IMR-90 (cell line): Measurements from ENCODE around the gene NPAS2. TPM values are rescaled to one million over a fixed set of nuclear protein-coding genes. Genes with fewer than 3 reads are reported as not detected.

Experiments
- ATAC-seq: fragments of 200-7000 bp; cut with Tn5 transposase; 2 replicates; pipeline ENCODE4 v1.9.1; 2020; ENCODE audit warnings: low read depth, mild to moderate bottlenecking, moderate library complexity
- BruUV-seq: library from RNA; stranded (reverse); fragments of 400-500 nt; replicated peaks from 2 replicates; lab custom pipeline; 2021; lab: Mats Ljungman, UMichigan
- CTCF ChIA-PET: fragments of 300-600 bp; formaldehyde crosslinking; extraction: SDS; loops from one replicate; lab custom pipeline; 2021; ENCODE audit warnings: antibody characterized with exemption; lab: Yijun Ruan, JAX
- POLR2A ChIA-PET: fragments of 300-600 bp; sonication (Branson Sonifier 250); formaldehyde crosslinking; loops from one replicate; lab custom pipeline; 2022; ENCODE audit warnings: antibody characterized with exemption; ENCODE audit not compliant: unreplicated experiment; lab: Charles Lee
- DNase-seq: peaks from one replicate; pipeline ENCODE4 v3.0.0; 2013
- H2AFZ ChIP-seq: replicated peaks from 2 replicates; pipeline ENCODE3; 2013; ENCODE audit warnings: low read length, mild to moderate bottlenecking; ENCODE audit not compliant: poor library complexity
- H2AK5ac ChIP-seq: 2 replicates; pipeline ENCODE4 v1.6.1; 2013; ENCODE audit warnings: low read depth, low read length, inconsistent platforms
- H2AK9ac ChIP-seq: replicated peaks from 2 replicates; pipeline ENCODE3; 2013; ENCODE audit warnings: mild to moderate bottlenecking, low read depth, low read length, moderate library complexity; ENCODE audit not compliant: poor library complexity
- H2BK120ac ChIP-seq: 2 replicates; pipeline ENCODE4 v1.6.1; 2013; ENCODE audit warnings: low read depth, low read length, inconsistent platforms
- H2BK15ac ChIP-seq: 3 replicates; pipeline ENCODE4 v1.6.1; 2013; ENCODE audit warnings: low read depth, low read length, inconsistent platforms
- H2BK20ac ChIP-seq: 2 replicates; pipeline ENCODE4 v1.6.1; 2013; ENCODE audit warnings: low read depth, mild to moderate bottlenecking, inconsistent platforms, low read length, moderate library complexity
- H2BK5ac ChIP-seq: 2 replicates; pipeline ENCODE4 v1.6.1; 2013; ENCODE audit warnings: mild to moderate bottlenecking, low read depth, low read length, inconsistent platforms; ENCODE audit not compliant: poor library complexity, severe bottlenecking
- H3K14ac ChIP-seq: replicated peaks from 2 replicates; pipeline ENCODE4 v1.6.1; 2013; ENCODE audit warnings: low read depth, low read length, inconsistent platforms
- H3K18ac ChIP-seq: 2 replicates; pipeline ENCODE4 v1.6.1; 2013; ENCODE audit warnings: low read depth, low read length, control low read depth
- H3K23ac ChIP-seq: 2 replicates; pipeline ENCODE4 v1.6.1; 2013; ENCODE audit warnings: low read depth, low read length, inconsistent platforms
- H3K27ac ChIP-seq: 2 replicates; pipeline ENCODE4 v1.5.1; 2013; ENCODE audit warnings: mild to moderate bottlenecking, control low read depth, low read length; ENCODE audit not compliant: insufficient read depth
- H3K27me3 ChIP-seq: 2 replicates; pipeline ENCODE4 v1.6.1; 2013; ENCODE audit warnings: low read length; ENCODE audit not compliant: control insufficient read depth, insufficient read depth
- H3K36me3 ChIP-seq: 2 replicates; pipeline ENCODE4 v1.6.1; 2013; ENCODE audit warnings: low read length, mixed read lengths; ENCODE audit not compliant: control insufficient read depth, insufficient read depth
- H3K4ac ChIP-seq: 2 replicates; pipeline ENCODE4 v1.6.1; 2013; ENCODE audit warnings: low read depth, low read length, inconsistent platforms
- H3K4me1 ChIP-seq: 2 replicates; pipeline ENCODE4 v1.6.1; 2013; ENCODE audit warnings: low read length, mixed read lengths; ENCODE audit not compliant: control insufficient read depth, insufficient read depth
- H3K4me2 ChIP-seq: 2 replicates; pipeline ENCODE4 v1.6.1; 2013; ENCODE audit warnings: low read depth, mild to moderate bottlenecking, control low read depth, low read length, moderate library complexity
- H3K4me3 ChIP-seq: 2 replicates; pipeline ENCODE4 v1.5.1; 2013; ENCODE audit warnings: low read depth, mild to moderate bottlenecking, control low read depth, low read length, moderate library complexity; ENCODE audit not compliant: insufficient read depth
- H3K56ac ChIP-seq: 2 replicates; pipeline ENCODE4 v1.6.1; 2013; ENCODE audit warnings: low read length, inconsistent platforms; ENCODE audit not compliant: insufficient read depth; ENCODE audit errors: extremely low read depth
- H3K79me1 ChIP-seq, 2 experiments: 2 replicates each; pipeline ENCODE4 v1.6.1; 2013; ENCODE audit warnings: low read length in 2 of 2, inconsistent platforms in 1 of 2, low read depth in 1 of 2
- H3K9ac ChIP-seq: 2 replicates; pipeline ENCODE4 v1.6.1; 2013; ENCODE audit warnings: low read depth, low read length, control low read depth
- H3K9me1 ChIP-seq: 2 replicates; pipeline ENCODE4 v1.6.1; 2013; ENCODE audit warnings: low read length, inconsistent platforms; ENCODE audit not compliant: insufficient read depth
- H3K9me3 ChIP-seq: 2 replicates; pipeline ENCODE4 v1.6.1; 2013; ENCODE audit warnings: low read length; ENCODE audit not compliant: control insufficient read depth, insufficient read depth
- H4K20me1 ChIP-seq: 2 replicates; pipeline ENCODE4 v1.6.1; 2013; ENCODE audit warnings: low read length, inconsistent platforms; ENCODE audit not compliant: insufficient read depth
- H4K5ac ChIP-seq: 2 replicates; pipeline ENCODE4 v1.6.1; 2013; ENCODE audit warnings: mild to moderate bottlenecking, low read depth, low read length, control low read depth
- H4K8ac ChIP-seq, 2 experiments: 2 replicates each; pipeline ENCODE4 v1.6.1; 2013; ENCODE audit warnings: low read depth in 2 of 2, low read length in 2 of 2, control low read depth in 1 of 2, inconsistent platforms in 1 of 2
- H4K91ac ChIP-seq: 2 replicates; pipeline ENCODE4 v1.6.1; 2013; ENCODE audit warnings: low read depth, low read length, inconsistent platforms; ENCODE audit not compliant: insufficient read depth
- BHLHE40 ChIP-seq: fragments of 150-350 bp; IDR thresholded peaks from 2 replicates; pipeline ENCODE4 v1.6.1; 2016; ENCODE audit warnings: mild to moderate bottlenecking, low read depth, low read length
- FOS ChIP-seq: fragments of 150-350 bp; IDR thresholded peaks from 2 replicates; pipeline ENCODE4 v1.6.1; 2016; ENCODE audit warnings: low read depth, low read length
- MAZ ChIP-seq: IDR thresholded peaks from 2 replicates; pipeline ENCODE4 v1.6.1; 2012; ENCODE audit warnings: low read depth, mild to moderate bottlenecking, low read length, improper control_type of control experiment, moderate library complexity, borderline replicate concordance
- POLR2A ChIP-seq: IDR thresholded peaks from 2 replicates; pipeline ENCODE4 v1.6.1; 2012; ENCODE audit warnings: mild to moderate bottlenecking, low read depth, low read length
- WGBS, 2 experiments: methylation state at CpG; one replicate each; pipeline versions ENCODE4 v1.1.5 to v1.1.7; 2013; ENCODE audit warnings: missing lambda C conversion rate in 2 of 2; ENCODE audit not compliant: insufficient read length in 1 of 2; ENCODE audit errors: extremely low coverage in 2 of 2; 5-methylcytosine and 5-hydroxymethylcytosine counted together
- dilution Hi-C: fragments of 300-500 bp; cut with HindIII; formaldehyde crosslinking; loops from one replicate; pipeline ENCODE4 v1.14.3; 2018; ENCODE audit warnings: low sequenced_read_pairs; ENCODE audit not compliant: unreplicated experiment
- in situ Hi-C: fragments of 300-500 bp; cut with MboI; formaldehyde crosslinking; loops from 3 replicates; pipeline ENCODE4 v1.14.3; 2019; ENCODE audit warnings: low sequenced_read_pairs, inconsistent platforms, mixed read lengths
- intact Hi-C: fragments of 100-400 bp; cut with micrococcal nuclease; formaldehyde crosslinking; loops from 2 replicates; pipeline ENCODE4 v1.10.0; 2022
- polyA plus RNA-seq, 3 experiments: library from polyadenylated mRNA; depleted of rRNA; stranded (reverse); fragments of >200 nt; gene quantifications; 2 replicates each; pipeline ENCODE4 v1.2.3, GENCODE V29; 2012; ENCODE audit warnings: low replicate concordance in 1 of 3
- total RNA-seq: library from RNA; depleted of rRNA; stranded (reverse); fragments of >200 nt; gene quantifications from 2 replicates; pipeline ENCODE4 v1.2.3, GENCODE V29; 2012

Gene NPAS2
- total and polyA plus RNA-seq, 2 of the 4 experiments (the other 2 are of a cell fraction) = 5.2 to 14.8 TPM

GRCh38 chr2:100831831-100832230, 11.9 kb downstream of the NPAS2 start:
- Histone ChIP-seq H3K4ac (no peak overlapping the region; the same call in 1 of the 2 replicates), H3K14ac (no peak overlapping the region), H2BK5ac (no peak overlapping the region), H2AFZ (no peak overlapping the region), H3K36me3 (peaks cover 2% of the 10 kb centered on the region; the same call in 1 of the 2 replicates), H2BK20ac (no peak overlapping the region), H2AK9ac (no peak overlapping the region), H3K56ac (no peak overlapping the region), H4K5ac (no peak overlapping the region), H2BK15ac (no peak overlapping the region), H4K91ac (no peak overlapping the region), H3K18ac (no peak overlapping the region), H2BK120ac (no peak overlapping the region), H3K9me3 (no peaks in the 10 kb centered on the region), H3K4me1 (peaks cover 10% of the 10 kb centered on the region), H2AK5ac (no peak overlapping the region), H3K4me3 (no peak overlapping the region), H3K27ac (no peak overlapping the region), H3K23ac (no peak overlapping the region), H3K4me2 (no peak overlapping the region), H4K20me1 (peaks cover 30% of the 10 kb centered on the region; the same call in 1 of the 2 replicates), H3K9ac (no peak overlapping the region), H3K9me1 (peaks cover 8% of the 10 kb centered on the region; the same call in 1 of the 2 replicates), H4K8ac (no peak overlapping the region), H3K79me1 (peaks cover 28 to 46% of the 10 kb centered on the region in 2 experiments), H3K27me3 (no peaks in the 10 kb centered on the region)
- intact Hi-C loops = no loop called here
- ATAC-seq = no peak
- TF ChIP-seq FOS = no peak
- TF ChIP-seq POLR2A = no peak
- no peak for TF ChIP-seq BHLHE40
- TF ChIP-seq MAZ = no peak
- CTCF ChIA-PET = no interaction called here
- BruUV-seq = no TSS peak
- in situ Hi-C loops = no loop called here
- POLR2A ChIA-PET = no interaction called here
- DNase-seq = no peak
- dilution Hi-C loops = no loop called here
- WGBS, 2 experiments = 100% methylated on average over 1 of the region's 4 CpGs; no CpG with 5 or more reads in 1 of the 2 experiments
